ENCODE measurements around the gene USP8.

DNA sequence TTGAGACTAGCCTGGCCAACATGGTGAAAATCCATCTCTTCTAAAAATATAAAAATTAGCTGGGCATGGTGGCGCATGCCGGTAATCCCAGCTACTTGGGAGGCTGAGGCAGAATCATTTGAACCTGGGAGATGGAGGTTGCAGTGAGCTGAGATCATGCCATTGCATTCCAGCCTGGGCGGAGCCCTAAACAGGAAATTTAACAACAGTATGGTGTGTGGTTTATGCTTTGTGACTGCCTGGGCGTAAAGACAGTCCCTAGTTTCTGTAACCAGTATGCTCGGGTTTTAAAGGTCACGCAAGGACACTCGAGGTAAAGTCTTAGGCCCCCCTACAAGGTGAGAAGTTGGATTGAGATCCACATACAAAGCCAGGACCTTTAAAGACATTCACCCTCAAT, 78.9 kb downstream of the USP8 start:
- TF ChIP-seq, protein P1, sequence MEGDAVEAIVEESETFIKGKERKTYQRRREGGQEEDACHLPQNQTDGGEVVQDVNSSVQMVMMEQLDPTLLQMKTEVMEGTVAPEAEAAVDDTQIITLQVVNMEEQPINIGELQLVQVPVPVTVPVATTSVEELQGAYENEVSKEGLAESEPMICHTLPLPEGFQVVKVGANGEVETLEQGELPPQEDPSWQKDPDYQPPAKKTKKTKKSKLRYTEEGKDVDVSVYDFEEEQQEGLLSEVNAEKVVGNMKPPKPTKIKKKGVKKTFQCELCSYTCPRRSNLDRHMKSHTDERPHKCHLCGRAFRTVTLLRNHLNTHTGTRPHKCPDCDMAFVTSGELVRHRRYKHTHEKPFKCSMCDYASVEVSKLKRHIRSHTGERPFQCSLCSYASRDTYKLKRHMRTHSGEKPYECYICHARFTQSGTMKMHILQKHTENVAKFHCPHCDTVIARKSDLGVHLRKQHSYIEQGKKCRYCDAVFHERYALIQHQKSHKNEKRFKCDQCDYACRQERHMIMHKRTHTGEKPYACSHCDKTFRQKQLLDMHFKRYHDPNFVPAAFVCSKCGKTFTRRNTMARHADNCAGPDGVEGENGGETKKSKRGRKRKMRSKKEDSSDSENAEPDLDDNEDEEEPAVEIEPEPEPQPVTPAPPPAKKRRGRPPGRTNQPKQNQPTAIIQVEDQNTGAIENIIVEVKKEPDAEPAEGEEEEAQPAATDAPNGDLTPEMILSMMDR (IDR thresholded peaks at IDR 0.05) = no peak
- no peak for TF ChIP-seq POLR2A (IDR thresholded peaks at IDR 0.05)

Measured in lower leg skin (tissue), 3 donors.